Epithelial cell of esophagus (primary cell): ENCODE data around the gene SLC28A1.
"Not testable (repeated sequence)": the region's sequence is repeated elsewhere in the genome, so short reads cannot be mapped to it uniquely, and the experiment has no call there.

ENCODE experiments used
- DNase-seq: peaks from one replicate; pipeline ENCODE4 v3.0.0; 2010; ENCODE audit warnings: low read depth
- H3K4me3 ChIP-seq: 2 replicates; pipeline ENCODE4 v1.5.1; 2011; ENCODE audit warnings: mild to moderate bottlenecking, low read length, control low read depth
- CTCF ChIP-seq: IDR thresholded peaks from 2 replicates; pipeline ENCODE4 v1.5.1; 2011; ENCODE audit warnings: low read depth, mild to moderate bottlenecking, low read length, control low read depth, inconsistent platforms; ENCODE audit not compliant: insufficient read depth; ENCODE audit errors: missing control alignments

SLC28A1 gene

GRCh38 chr15:84840741-84841429 is 43.6 kb upstream of the SLC28A1 start:
- no peak for DNase-seq
- H3K4me3 ChIP-seq, result no peak overlapping the region
- TF ChIP-seq CTCF, result no peak

GRCh38 chr15:84842781-84843180 is 41.7 kb upstream of the SLC28A1 start:
- no peak for TF ChIP-seq CTCF
- no peak overlapping the region for H3K4me3 ChIP-seq
- DNase-seq, result no peak

GRCh38 chr15:84844964-84845363 is 39.5 kb upstream of the SLC28A1 start:
- TF ChIP-seq CTCF, result no peak
- H3K4me3 ChIP-seq, result no peak overlapping the region
- DNase-seq, result no peak

GRCh38 chr15:84845631-84846030 is 38.8 kb upstream of the SLC28A1 start:
- TF ChIP-seq CTCF, result peak; percentile 67
- peak; percentile 78 for DNase-seq

GRCh38 chr15:84846269-84846668 is 38.2 kb upstream of the SLC28A1 start:
- no peak overlapping the region for H3K4me3 ChIP-seq
- no peak for DNase-seq
- no peak for TF ChIP-seq CTCF

More at GRCh38 chr15:84845631-84846030, 38.8 kb upstream of the SLC28A1 start:
- not testable (repeated sequence) for H3K4me3 ChIP-seq

- no peak overlapping the region for H3K4me3 ChIP-seq
- TF ChIP-seq CTCF, result no peak
- no peak for DNase-seq
Measured at GRCh38 chr15:84847382-84847781, 37.1 kb upstream of the SLC28A1 start.

- DNase-seq, result no peak
- TF ChIP-seq CTCF, result no peak
- no peak overlapping the region for H3K4me3 ChIP-seq
Measured at GRCh38 chr15:84852212-84852611, 32.2 kb upstream of the SLC28A1 start.
